Stimulated activated CD8-positive, alpha-beta memory T cell treated with anti-CD3 and anti-CD28 coated beads, Interleukin-12 subunit alpha, Interleukin-12 subunit beta, amount 100 ng/mL, for 24 hours (primary cell): ENCODE results near the gene RAD9B.
"Not testable (repeated sequence)": the region's sequence is repeated elsewhere in the genome, so short reads cannot be mapped to it uniquely, and the experiment has no call there.

ENCODE experiments used
- DNase-seq: peaks from one replicate; pipeline ENCODE4 v3.0.0-alpha.2; 2020; ENCODE audit errors: extremely low read depth

Gene RAD9B

DNA sequence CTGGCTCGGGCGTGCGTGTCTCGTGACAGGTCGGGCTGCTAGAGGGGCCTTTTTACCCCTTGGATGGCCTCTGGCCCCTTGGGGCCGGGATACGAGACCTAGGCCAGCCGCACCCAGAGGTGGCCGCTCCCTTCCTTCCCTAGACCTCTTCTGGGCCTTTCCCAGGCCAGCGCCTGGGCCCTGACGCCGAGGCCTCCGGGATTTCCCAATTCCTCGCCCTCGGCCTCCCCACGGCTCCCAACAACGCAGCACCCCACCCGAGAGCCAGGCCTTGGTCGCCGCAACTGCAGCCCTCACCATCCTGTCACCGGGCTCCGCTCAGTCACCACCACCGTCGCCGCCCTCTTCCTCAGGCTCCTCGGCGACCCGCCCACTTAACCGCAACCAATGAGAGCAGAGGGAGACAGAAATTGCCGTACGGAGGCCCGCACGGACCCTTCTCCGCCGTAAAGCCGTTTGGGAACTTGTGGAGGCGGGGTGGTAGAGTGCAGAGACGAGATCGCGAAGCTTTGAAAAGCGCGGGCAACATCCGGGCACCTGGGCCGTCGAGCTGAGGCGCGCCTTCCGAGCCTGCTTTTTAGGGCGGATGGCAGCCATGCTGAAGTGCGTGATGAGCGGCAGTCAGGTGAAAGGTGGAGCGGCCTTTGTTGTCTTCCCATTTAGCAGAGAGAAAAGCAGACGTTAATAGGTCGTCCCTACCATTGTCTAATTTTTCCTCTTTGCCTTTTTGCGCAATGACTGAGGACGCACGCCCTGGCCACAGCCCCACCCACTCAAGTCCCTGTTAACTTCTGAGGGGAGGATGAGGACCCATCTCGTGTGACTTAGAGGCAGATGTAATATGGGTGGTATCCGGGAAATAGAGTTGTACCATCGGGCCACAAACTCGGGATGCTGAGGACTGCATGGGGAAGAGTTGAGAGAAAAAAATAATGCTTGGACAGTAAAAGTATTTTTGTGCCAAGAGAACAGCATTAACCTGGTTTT lies at the start of gene RAD9B, which contains the start of gene VPS29:
RAD9B (plus strand) TSS at position 580 of the 987 bp plus-strand sequence; CDS start at position 587, 7 bp downstream.
VPS29 (minus strand) TSS at position 360 of the 987 bp plus-strand sequence; CDS start at position 300, 60 bp downstream.
- peak; percentile 93 for DNase-seq

GRCh38 chr12:110453569-110454296 lies 48.4 kb upstream of the RAD9B start:
- DNase-seq, result no peak

DNA sequence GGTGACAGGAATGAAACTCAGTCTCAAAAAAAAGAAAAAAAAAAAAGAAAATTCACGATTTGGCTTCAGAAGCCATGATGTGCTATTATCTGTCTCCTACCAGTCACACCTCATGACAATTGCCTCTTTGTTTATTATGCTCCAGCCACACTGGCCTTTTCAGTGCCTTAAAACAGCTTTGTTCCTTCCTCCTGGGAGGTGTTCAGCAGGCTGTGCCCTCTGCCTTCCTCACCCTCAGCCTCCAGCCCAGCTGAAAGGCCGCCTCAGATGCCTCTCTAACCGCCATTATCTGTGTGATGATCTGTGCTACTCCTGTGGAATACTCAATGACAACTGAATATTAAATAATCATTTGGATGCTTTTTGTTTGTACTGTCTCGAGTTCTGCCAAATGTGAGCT lies 43.4 kb upstream of the RAD9B start:
- no peak for DNase-seq

GRCh38 chr12:110461189-110461588 lies 40.9 kb upstream of the RAD9B start:
- DNase-seq, result not testable (repeated sequence)

DNA sequence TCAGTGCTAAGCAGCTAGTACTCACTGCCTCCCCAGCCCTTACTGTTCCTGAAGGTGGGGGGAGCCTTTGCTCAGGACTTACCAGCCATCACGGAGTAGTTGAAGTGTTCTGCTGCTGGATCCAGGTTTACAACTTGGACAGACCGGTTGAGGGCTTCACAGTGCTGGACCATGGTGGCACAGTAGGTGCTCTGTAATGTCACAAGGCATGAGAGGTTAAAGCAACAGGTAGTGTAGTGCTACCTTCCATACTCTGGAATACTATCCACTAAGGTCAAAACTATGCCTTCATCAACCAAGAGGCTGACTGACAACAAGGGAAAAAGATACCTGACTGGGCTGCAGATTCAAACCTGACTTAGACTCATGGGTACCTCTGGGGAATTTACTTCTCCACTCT lies 37.1 kb upstream of the RAD9B start:
- no peak for DNase-seq

GRCh38 chr12:110465765-110466164 lies 36.4 kb upstream of the RAD9B start:
- DNase-seq, result not testable (repeated sequence)

DNA sequence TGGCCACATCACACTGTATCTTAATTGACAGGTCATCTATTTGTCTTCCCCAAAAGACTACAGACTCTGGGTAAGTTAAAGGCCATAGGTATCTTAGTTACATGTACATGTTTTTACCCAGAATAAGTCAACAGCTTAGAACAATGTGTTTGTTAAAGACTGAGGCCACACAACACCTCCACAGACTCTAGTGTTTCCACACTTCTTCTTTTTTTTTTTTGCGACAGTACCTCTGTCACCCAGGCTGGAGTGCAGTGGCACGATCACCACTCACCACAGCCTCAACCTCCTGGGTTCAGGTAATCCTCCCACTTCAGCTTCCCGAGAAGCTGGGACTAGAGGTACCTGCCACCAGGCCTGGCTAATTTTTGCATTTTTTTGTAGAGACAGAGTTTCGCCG lies 35.3 kb upstream of the RAD9B start:
- no peak for DNase-seq

GRCh38 chr12:110467847-110468213 lies 34.3 kb upstream of the RAD9B start:
- no peak for DNase-seq

- peak; percentile 80 for DNase-seq
These were observed 33.7 kb upstream of the RAD9B start, which contains the start of the genes FAM216A and GPN3 for GRCh38 chr12:110468214-110469048. Gene FAM216A, plus strand, starts transcription at chr12:110468845. Its CDS starts 31 bp downstream, at chr12:110468876. Gene GPN3, minus strand, starts transcription at chr12:110468257. Its CDS starts 54 bp downstream, at chr12:110468203.

GRCh38 chr12:110475426-110475825 lies 26.7 kb upstream of the RAD9B start:
- DNase-seq, result no peak

DNA sequence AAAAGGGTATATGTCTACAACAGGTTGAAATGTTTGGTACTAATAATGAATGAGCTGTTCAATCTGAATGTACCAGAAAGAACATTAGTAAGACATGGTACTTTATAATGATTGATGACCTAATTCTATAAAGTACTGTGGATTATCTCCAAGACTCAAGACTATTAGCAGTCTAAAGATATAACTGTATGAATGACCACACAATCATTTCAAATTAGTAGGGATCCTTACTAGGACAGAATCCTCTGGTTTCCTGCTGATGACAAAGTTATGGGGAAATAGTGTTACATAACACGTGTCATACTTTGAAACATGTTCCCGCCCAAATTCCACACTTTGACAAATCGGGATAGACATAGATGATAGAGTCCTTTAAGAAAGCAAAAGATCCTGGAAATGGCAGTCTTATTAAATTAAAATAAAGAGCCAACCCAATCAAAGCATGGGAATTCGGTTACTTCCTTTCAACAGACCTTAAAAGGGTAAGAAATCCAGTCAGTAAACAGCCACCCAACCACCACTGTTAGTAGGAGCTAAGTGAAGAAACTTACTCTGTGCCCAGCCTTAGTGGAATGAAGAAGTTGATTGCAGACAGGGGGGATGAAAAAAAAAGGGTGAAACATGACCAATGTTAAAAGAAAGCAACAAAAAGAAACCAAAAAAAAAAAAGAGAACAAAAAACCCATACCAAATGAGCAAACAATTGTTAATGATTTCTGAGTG lies 3.0 kb upstream of the RAD9B start:
- DNase-seq, result no peak

DNA sequence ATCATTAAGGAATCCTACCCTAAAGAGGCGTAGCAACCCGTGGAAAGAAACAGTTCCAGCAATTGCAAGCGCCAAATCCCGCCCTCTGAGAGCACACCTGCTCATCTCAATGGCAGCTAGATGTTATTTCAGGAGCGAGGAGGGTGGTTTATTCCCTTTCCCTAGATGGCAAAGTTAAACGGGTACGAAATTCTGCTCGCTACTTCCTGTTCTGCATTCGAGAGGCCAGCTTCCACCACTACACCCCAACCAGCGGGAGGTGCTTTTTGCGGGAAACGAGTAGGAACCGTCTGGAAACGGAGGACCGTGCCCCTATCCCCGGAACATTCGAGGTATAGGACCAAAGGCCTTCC lies 756 bp upstream of the RAD9B start:
- DNase-seq, result no peak

GRCh38 chr12:110503432-110503831 lies 1.3 kb downstream of the RAD9B start:
- DNase-seq, result no peak

GRCh38 chr12:110505332-110505731 lies 3.2 kb downstream of the RAD9B start:
- DNase-seq, result no peak

DNA sequence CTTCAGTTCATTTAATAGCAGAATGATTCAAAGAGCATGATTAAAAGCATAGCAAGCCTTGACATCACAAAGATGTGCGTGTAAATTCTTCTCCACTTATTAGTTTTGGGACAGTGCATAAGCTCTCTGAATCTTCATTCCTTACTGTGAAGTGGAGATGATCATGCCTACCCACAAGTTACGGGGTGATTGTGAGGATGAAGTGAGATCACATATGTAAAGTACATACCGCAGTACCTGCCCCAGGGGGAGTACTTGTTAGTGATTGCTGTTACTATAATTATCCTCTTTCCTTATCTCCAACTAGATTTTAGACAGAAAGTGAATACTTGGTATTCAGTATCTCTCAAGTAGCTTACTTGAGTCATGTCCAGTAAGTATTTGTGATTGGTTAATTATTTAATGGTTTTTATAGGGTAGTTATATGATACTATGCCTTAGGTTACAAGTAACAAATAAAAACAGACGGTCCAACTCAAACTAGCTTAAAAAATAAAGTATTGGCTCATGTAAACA lies 6.0 kb downstream of the RAD9B start:
- no peak for DNase-seq

- DNase-seq, result no peak
These were observed 11.7 kb downstream of the RAD9B start for GRCh38 chr12:110513842-110514241.

DNA sequence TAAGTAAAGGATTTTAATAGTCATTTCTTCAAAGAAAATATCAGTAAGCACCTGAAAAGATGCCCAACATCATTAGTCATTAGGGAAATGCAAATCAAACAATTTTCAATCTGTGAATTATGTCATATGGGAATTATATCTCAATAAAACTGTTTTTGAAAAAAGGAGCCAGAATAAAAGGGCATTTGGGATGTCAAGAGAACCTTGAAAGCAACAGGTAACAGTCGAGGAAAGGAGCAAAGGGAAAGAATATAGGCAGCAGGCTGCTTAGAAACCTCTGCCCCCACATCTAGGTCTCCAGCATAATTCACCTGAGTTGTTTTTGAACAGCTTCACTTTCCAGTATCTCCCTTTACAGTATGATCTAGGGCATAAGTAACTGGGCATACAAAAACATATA lies 12.2 kb downstream of the RAD9B start:
- no peak for DNase-seq

- no peak for DNase-seq
These were observed 14.9 kb downstream of the RAD9B start for GRCh38 chr12:110516995-110517394.

DNA sequence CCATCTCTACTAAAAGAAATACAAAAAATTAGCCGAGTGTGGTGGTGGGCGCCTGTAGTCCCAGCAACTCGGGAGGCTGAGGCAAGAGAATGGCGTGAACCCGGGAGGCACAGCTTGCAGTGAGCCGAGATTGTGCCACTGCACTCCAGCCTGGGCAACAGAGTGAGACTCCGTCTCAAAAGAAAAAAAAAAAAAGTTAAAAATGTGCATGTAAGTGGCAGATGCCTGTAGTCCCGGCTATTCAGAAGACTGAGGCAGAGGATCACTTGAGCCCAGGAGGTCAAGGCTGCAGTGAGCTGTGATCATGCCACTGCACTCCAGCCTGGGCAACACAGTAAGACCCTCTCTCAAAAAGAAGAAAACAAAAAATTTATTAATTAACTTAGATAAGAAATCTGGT lies 15.9 kb downstream of the RAD9B start:
- DNase-seq, result not testable (repeated sequence)

DNA sequence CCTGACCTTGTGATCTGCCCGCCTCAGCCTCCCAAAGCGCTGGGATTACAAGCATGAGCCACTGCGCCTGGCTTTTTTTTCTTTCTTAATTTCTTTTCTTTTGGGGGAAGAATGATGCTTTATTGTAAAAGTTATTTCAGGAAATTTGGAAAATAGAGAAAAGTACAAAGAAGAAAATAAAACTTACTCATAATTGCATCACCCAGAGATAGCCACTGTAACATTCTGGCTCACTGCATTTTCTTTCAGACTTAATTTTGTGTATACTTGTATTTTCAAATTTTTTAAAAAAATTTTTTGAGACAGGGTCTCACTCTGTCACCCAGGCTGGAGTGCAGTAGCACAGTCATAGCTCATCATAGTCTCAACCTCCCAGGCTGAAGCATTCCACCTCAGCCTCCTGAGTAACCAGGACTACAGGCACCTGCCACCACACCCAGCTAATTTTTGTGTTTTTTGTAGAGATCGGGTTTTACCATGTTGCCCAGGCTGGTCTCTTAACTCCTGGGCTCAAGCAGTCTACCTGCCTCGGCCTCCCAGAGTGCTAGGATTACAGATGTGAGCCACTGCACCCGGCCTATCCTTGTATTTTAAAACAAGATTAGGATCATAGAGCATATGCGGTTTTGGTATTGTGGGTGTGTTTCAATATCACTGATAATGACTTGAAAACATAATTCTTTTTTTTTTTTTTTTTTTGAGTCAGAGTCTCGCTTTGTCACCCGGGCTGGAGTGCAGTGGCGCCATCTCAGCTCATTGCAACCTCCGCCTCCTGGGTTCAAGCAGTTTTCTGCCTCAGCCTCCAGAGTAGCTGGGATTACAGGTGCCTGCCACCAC lies 19.0 kb downstream of the RAD9B start:
- not testable (repeated sequence) for DNase-seq
